ENCODE measurements around the gene ARAP2. TPM values are rescaled to one million over a fixed set of nuclear protein-coding genes. Genes with fewer than 3 reads are reported as not detected.

The ARAP2 gene
- total and polyA plus RNA-seq, 9 donors = 0.76 to 77.3 (median 5.9) TPM

- H3K27ac ChIP-seq = no peak overlapping the region
- 80 to 88% (median 87%) methylated on average over 2 of the region's 2 CpGs for WGBS, 3 donors
- no peaks in the 10 kb centered on the region for H3K9me3 ChIP-seq
- no peak for DNase-seq
- intact Hi-C loops (cut with DNase I) = no loop called here
- H3K4me1 ChIP-seq (ENCODE audit: insufficient read depth) = no peaks in the 10 kb centered on the region
- H3K4me3 ChIP-seq = no peak overlapping the region
- no peak for TF ChIP-seq POLR2A (IDR thresholded peaks at IDR 0.05)
- no peak for TF ChIP-seq CTCF (IDR thresholded peaks at IDR 0.05)
- TF ChIP-seq EP300 (IDR thresholded peaks at IDR 0.05) = no peak
- no peaks in the 10 kb centered on the region for H3K27me3 ChIP-seq
- H3K36me3 ChIP-seq = no peaks in the 10 kb centered on the region
These were observed 8.2 kb downstream of the ARAP2 start for GRCh38 chr4:36236159-36236558.

- no peak overlapping the region for H3K27ac ChIP-seq
- no peak overlapping the region for H3K4me3 ChIP-seq
- 59 to 65% (median 60%) methylated on average over 3 of the region's 3 CpGs for WGBS, 3 donors
- no peaks in the 10 kb centered on the region for H3K4me1 ChIP-seq (ENCODE audit: insufficient read depth)
- DNase-seq = no peak
- no peaks in the 10 kb centered on the region for H3K36me3 ChIP-seq
- intact Hi-C loops (cut with DNase I) = no loop called here
- H3K27me3 ChIP-seq = no peaks in the 10 kb centered on the region
- TF ChIP-seq CTCF (IDR thresholded peaks at IDR 0.05) (no peak), EP300 (IDR thresholded peaks at IDR 0.05) (no peak), POLR2A (IDR thresholded peaks at IDR 0.05) (no peak)
- H3K9me3 ChIP-seq = no peaks in the 10 kb centered on the region
These were observed 9.0 kb downstream of the ARAP2 start for GRCh38 chr4:36235306-36235705.

DNA sequence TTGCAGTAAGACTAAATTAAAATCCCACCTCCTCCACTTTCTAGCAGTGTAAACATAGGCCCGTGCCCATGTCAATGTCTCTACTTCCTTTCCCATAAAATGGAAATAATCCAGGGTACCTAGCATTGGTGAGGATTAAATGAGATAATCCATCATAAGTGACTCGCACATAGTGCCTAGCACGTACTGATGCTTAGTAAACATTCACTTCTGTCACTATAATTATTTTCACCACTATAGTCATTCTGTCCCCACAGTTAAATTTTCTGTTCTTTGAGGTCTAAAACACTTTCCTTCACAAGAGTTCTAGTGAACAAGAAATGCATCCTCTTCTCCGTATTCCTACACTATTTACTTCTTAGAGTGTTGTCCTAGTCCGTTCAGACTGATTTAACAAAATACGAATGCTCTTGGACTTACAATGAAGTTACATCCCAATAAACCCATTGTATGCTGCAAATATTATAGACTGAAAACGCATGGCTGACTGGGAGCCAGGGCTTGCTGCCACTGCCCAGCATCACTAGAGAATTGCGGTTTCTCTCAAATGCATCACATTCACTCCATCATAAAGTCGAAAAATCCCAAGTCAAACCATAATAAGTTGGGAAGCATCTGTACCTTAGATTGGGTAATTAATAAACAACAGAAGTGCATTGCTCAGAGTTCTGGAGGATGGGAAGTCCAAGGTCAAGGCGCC, 10.6 kb downstream of the ARAP2 start:
- Histone ChIP-seq H3K27ac (no peak overlapping the region), H3K36me3 (no peaks in the 10 kb centered on the region), H3K4me1 (ENCODE audit: insufficient read depth) (no peaks in the 10 kb centered on the region), H3K9me3 (no peaks in the 10 kb centered on the region), H3K4me3 (no peak overlapping the region), H3K27me3 (no peaks in the 10 kb centered on the region)
- TF ChIP-seq CTCF (IDR thresholded peaks at IDR 0.05) = no peak
- TF ChIP-seq EP300 (IDR thresholded peaks at IDR 0.05) = no peak
- no peak for TF ChIP-seq POLR2A (IDR thresholded peaks at IDR 0.05)
- intact Hi-C loops (cut with DNase I) = no loop called here
- DNase-seq = no peak
- WGBS, 3 donors = 88 to 89% (median 89%) methylated on average over 10 of the region's 10 CpGs

DNA sequence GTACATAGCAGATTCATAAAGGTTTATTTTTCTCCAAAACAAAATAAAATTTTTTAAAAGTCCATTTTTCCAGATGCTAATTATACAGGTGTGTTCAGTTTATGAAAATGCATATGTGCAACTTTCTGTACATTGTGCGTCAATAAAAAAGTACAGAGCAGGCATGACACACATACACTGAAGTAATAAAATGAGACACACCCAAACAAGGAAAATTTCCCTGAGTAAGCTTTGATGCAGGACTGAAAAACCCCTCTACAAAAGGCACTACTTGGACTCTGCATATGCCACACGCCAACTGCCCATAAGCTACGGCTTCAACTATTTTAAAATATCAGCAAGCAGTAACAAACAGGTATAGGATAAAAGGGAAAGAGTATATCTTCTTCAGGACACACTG, 13.8 kb downstream of the ARAP2 start:
- intact Hi-C loops (cut with DNase I) = no loop called here
- TF ChIP-seq POLR2A (IDR thresholded peaks at IDR 0.05) (no peak), CTCF (IDR thresholded peaks at IDR 0.05) (no peak), EP300 (IDR thresholded peaks at IDR 0.05) (no peak)
- 91 to 95% (median 92%) methylated on average over 3 of the region's 3 CpGs for WGBS, 3 donors
- Histone ChIP-seq H3K9me3 (no peaks in the 10 kb centered on the region), H3K4me1 (ENCODE audit: insufficient read depth) (no peaks in the 10 kb centered on the region), H3K4me3 (no peak overlapping the region), H3K27me3 (no peaks in the 10 kb centered on the region), H3K36me3 (no peaks in the 10 kb centered on the region), H3K27ac (no peak overlapping the region)
- no peak for DNase-seq
